HG02610 (cell line): ENCODE data around the gene GLG1.
"Not testable (repeated sequence)": the region's sequence is repeated elsewhere in the genome, so short reads cannot be mapped to it uniquely, and the experiment has no call there.

Experiments used
- ATAC-seq: cut with Tn5 transposase; IDR thresholded peaks from one replicate; pipeline ENCODE4 v1.9.1; 2021; ENCODE audit warnings: mild to moderate bottlenecking, moderate library complexity; ENCODE audit not compliant: unreplicated experiment

Gene GLG1

DNA sequence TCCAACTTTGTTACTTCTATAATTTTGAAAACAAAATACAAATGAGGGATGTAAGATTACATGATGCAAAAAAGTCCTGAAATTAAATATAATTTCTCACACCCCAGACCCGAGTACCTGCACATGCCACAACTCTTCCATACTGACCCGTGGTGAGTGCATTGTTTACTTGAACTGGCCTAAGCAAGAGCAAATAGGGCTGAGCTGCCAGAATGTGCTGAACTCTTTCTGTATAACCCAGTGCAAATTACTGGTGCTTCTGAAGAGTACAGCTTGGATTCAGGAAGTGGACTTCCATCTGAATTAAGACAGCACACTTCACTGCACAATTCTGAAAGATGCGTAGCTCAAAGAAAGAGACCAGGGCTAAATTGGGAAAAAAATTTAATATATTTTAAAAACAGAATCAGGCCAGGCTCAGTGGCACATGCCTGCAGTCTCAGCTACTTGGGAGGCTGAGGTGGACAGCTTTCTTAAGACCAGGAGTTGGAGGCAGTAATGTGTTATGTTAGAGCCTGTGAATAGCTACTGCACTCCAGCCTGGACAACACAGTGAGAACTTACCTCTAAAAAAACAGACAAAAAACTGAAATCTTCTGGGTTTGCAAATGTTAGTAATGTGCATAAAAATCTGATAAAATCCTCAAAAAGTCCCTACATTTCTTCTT lies 63.9 kb downstream of the GLG1 start:
- not testable (repeated sequence) for ATAC-seq

DNA sequence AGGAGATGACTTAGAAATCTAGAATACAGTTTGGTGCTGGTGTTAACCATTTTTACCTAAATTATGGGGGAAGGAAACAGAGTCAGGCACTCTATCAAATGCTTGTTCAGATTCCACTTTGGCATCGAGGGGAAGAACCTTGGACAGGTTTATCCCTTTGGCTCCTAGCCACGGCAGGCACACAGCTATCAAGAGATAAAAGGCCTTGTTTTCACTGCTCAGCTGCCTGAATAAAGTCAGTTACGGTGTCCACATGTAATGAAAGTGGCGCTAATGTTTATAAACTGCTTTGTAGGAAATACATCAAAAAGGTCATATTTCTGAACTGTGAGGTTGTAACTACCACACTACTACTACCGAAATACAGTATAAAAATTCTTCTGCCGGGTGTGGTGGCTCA lies 66.3 kb downstream of the GLG1 start:
- ATAC-seq: not testable (repeated sequence)

DNA sequence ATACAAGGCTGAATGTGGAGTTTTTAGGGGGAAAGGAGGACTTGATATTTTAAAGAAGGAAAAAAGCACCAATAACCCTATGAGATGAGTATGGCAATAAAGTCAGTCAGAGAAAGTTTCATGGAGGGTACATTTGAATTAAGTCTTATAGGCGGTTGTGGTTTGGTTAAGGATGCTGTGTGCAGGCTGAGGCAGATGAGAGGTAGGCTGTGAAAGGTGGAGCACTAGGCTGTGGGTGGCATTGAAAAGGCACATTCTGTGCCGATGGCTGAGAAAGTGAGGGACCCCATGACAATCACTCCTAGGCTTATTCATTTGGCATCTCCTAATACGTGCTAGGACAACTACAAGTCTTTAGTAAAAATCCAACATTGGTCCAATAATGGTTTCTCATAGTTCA lies 68.1 kb downstream of the GLG1 start:
- not testable (repeated sequence) for ATAC-seq

DNA sequence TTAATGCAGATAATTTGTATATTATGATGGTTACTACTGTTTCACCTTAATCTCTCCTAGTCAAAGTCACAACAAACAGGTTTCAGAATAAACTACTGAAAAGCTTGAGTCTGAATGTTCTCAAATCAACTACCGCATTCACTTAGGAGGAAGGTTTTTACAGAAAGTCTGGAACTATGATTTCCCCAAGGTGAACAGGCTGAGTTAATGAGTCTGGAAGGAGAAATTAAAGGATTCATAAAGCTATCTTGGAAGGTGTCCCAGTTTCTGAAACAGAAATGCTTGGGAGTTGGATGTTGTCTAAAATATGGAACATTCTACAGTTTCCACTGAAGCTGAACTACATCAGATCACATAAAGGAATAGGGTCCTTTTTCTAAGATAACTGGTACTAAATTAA lies 69.2 kb downstream of the GLG1 start:
- not testable (repeated sequence) for ATAC-seq

DNA sequence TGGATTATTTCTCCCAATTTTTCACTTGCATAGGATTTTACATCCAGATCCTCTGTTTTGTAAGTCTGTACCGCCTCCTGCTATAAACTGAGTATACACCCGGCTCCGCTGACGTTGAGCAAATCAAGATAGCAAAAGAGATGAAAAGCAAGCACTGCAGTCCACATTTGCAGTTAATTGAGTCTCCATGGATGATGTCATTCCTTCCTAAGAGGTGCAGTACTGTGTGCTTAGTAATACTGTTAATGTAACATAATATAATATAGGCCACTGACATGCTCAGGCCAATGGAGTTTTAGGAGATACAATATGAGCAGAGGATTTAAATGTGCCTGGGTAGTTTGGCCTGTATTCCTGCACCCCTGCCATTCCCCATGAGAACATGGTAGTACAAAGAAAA lies 72.3 kb downstream of the GLG1 start:
- ATAC-seq: not testable (repeated sequence)

DNA sequence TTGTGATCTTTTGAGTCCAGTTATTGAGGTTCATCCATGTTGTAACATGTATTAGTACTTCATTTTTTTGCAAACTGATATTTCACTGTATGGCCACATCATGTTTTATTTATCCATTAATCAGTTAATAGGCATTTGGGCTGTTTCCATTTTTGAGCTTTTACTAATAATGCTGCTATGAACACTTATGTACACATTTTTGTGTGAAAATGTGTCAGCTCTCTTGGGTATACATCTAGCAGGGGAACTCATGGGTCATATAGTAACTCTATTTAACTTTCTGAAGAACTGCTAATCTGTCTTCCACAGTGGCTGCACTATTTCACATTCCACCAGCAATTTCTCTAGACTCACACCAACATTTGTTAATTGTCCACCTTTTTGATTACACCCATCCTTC lies 82.0 kb downstream of the GLG1 start:
- ATAC-seq: no peak

DNA sequence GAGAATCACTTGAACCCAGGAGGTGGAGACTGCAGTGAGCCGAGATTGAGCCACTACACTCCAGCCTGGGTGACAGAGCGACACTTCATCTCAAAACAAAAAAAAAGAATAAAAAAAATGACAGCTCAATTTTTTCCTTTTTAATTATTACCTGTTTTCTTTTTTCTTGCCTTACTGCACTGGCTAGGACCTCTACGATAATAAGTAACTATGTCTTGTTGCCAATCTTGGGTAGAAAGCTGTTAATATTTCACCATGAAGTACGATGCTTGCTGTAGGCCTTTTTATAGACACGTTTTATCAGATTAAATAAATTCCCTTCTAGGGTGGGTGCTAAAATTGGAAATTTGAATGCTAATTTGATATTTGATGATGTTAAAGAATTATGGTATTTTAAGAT lies 82.8 kb downstream of the GLG1 start:
- ATAC-seq: no peak

DNA sequence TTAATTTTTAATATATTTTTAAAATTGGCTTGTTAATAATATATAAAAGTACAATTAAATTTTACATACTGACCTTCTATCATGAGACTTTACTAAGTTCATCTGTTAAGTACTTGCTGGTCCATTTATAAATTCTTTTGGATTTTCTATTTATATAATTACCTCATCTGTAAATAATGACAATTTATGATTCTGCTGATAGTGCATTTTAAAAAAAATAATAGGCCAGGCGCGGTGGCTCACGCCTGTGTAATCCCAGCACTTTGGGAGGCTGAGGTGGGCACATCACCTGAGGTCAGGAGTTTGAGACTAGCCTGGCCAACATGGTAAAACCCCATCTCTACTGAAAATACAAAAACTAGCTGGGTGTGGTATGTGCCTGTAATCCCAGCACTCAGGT lies 83.2 kb downstream of the GLG1 start:
- ATAC-seq: not testable (repeated sequence)

DNA sequence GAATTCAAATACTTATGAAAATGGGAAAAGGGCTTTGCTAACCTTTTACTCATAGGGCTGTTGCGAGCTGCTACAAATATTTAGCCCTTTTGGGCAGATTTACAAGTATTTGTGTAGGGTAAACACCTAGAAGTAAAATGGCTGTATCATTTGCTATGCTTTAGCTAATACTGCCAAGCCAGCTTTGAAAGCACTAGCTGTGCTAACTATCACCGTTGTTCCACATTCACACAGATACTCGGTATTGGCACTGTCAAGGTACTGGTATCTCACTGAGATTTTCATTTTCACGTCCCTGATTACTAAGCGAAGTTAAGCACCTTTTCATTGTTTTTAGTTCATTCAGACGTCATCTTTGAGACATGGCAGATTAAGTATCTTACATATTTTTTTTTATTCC lies 84.8 kb downstream of the GLG1 start:
- ATAC-seq: no peak

DNA sequence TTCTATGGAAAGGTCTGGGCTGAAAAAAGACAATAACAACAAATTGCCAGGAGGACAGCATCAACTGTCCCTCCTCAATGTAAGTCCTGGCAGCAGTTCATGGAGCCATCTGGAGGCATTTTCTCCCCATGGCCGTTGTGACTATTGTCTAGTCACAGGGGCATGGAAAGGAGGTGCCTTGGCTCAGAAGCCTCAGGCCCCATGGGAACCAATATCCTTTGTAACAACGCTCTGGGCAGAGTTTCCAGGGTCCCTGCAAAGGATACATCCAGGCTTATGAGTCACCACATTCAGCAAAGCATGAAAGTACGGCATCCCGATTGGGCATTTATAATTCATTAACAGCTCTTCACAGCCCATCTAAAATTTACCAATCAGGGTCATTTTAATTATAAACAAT lies 85.2 kb downstream of the GLG1 start:
- no peak for ATAC-seq

DNA sequence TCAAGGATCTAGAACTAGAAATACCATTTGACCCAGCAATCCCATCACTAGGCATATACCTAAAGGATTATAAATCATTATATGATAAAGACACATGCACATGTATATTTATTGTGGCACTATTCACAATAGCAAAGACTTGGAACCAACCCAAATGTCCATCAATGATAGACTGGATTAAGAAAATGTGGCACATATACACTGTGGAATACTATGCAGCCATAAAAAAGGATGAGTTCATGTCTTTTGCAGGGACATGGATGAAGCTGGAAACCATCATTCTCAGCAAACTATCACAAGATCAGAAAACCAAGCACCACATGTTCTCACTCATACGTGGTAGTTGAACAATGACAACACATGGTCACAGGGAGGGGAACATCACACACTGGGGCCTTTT lies 88.0 kb downstream of the GLG1 start:
- ATAC-seq: not testable (repeated sequence)

DNA sequence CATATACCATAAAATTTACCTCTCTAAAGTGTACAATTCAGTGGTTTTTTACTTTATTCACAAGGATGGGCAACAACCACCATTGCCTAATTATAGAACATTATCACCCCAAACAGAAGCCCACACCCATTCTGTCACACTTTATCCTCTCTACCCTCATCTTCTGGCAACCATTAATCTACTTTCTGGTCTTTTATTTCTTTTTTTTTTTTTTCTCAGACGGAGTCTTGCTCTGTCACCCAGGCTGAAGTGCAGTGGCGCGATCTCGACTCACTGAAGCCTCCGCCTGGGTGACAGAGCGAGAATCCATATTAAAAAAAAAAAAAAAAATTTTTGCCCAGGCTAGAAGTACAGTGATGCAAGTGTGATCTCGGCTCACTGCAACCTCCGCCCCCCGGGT lies 95.0 kb downstream of the GLG1 start:
- ATAC-seq: no peak

DNA sequence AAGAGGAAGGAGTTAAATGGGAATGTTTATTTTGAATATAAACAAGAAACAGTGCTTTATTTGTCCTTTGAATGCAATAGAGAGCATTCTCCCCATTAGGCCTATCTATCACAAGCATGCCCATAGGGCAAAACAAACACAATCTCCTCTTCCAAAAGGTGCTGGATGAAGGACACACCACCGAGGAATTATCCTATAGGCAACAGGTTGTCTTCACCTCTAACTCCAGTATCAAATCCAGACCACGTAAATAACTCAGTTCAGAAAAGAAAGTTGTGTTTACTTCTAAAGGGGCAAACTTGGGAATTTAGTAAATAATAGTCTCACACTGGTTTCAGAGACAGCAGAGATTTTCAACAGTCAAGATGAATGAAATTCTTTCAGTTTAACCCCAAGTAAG lies 101.9 kb downstream of the GLG1 start:
- no peak for ATAC-seq

DNA sequence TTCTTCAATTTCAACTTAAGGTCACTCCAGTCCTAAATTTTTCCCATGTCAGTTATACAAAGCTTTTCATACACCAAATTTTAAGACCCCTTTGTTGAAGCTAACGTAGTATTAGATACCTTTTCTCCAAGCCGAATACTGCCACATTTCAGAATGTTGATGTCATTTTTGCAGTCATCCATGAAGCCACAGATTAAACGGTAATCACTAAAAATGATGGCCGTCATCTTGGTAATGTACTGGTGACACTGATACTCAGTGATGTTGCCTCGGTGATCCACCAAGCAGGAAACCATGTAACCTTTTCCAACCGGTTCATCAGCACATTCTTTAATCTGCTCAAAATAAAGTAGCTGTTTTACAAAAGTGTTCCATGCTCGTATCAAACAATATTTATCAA lies 103.5 kb downstream of the GLG1 start:
- ATAC-seq: no peak

DNA sequence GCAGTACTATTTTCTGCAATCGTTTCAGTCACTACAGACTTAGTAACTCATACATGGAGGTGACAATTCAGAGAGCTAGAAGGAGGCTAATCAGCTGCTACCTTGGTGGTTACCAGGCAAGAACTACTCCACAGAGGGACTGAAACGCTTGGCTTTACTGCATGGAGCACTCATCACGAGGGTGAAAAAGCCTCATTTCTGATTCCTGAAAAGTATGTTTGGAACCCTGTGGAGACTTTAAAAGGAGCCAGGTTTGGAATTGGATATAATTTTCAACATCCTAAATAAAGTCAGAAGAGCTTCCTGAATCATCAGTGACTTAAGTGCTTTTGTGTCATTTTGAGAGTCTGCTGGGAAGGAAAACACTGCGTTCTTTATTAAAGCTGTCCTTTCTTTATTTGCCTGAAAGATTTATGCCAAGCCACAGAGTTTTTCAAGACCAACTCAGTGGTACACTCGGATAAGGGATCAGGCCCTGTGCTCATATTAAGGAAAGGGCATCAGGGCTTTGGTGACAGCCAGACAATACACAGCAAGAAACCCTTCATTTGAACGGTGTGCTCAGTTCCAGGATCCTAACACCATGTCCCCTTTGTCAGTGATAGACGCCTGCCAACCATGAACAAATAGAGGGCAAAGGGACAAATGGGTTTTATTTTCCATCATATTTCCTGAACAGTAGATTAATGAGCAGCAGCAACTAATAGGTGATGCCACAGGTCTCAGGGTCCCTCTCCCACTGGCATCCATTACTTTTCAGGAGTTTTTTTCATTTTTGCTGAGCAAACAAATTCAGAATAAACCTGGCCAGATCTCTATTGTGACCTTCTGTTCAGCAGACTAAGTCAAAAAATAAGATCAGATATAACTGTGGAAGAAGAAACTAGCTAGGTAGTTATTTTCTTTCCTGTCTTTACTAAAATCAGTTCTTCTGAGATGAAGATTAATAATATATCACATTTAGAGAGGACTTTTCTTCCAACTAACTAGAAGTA lies 105.1 kb downstream of the GLG1 start:
- no peak for ATAC-seq

DNA sequence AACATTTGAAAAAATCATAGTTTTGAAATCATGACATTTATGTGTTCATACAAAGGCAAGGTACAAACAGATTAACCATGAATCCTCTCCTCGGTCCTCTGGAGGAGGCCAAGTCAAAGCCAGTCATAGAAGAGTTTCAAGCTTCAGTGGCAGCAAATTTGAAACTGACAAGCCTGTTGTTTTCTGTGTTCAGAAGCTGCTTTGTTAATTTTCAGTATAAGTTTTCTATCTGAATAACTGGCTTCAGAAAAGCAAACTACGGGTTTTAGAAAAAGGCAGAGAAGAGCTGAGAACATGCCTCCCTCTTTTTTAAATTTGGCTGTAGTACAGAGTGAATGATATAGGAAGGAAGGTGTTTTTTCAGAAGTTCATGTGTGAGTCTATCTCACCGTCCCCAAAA lies 106.0 kb downstream of the GLG1 start:
- ATAC-seq: no peak

DNA sequence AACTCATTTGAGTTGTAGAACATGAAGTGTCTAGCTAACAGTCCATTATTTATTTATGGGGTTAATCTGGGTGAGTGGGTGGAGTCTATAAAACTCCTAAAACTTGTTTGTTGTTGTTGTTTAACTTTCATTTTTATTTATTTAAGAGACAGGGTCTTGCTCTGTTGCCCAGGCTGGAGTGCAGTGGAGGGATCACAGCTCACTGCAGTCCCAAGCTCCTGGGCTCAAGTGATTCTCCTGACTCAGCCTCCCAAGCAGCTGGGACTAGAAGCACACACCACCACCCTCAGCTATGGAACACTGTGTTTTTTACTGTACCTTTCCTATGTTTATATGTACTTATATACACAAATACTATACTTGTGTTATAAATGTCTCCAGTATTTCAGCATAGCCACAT lies 107.8 kb downstream of the GLG1 start:
- no peak for ATAC-seq

DNA sequence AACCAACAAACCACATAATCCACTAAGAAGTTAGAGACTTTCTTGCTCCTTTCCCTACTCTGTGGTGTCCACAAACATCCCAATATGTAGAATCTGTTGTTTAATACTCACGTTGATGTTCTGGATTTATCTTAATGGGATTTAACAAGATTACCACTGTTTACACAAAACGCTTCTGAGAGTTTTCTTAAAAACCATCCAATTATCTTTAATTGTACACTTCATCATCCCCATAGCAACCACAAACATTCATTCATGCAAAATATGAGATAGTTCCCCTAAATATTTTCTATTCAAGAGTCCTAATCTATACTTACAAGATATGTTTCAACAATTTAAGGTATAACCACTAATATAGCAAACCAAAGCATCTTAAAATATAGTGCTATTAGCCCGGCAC lies 109.2 kb downstream of the GLG1 start:
- ATAC-seq: no peak

DNA sequence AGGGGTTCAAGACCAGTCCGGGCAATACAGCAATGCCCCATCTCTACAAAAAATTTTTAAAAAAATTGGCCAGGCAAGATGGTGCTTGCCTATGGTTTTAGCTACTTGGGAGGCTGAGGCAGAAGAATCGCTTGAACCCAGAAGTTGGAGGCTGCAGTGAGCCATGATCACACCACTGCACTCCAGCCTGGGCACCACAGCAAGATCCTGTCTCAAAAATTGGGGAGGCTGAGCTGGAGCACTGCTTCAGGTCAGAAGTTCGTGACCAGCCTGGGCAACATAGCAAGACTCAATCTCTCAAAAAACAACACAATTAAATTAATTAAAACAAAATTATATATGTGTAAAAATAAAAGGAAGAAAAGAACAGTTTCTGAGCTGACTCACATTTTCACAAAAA lies 110.9 kb downstream of the GLG1 start:
- no peak for ATAC-seq

DNA sequence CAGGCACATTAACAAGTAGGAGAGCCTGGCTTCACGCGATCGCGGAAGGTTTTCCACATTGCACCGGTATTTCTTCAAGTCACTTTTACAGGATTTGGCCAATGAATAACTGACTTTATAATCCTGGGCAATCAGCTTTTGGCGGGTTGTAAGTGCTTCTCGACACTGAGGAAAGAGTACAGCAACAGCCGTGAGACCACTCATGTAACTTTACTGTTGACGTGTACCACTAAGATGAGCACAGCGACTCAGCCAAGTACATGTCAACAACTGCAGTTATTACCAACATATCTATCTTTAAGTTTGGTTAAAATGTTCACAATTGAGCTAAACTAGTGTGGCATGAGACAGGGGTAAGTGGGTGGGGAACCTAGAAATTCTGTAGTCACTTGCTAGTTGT lies 113.9 kb downstream of the GLG1 start:
- no peak for ATAC-seq

DNA sequence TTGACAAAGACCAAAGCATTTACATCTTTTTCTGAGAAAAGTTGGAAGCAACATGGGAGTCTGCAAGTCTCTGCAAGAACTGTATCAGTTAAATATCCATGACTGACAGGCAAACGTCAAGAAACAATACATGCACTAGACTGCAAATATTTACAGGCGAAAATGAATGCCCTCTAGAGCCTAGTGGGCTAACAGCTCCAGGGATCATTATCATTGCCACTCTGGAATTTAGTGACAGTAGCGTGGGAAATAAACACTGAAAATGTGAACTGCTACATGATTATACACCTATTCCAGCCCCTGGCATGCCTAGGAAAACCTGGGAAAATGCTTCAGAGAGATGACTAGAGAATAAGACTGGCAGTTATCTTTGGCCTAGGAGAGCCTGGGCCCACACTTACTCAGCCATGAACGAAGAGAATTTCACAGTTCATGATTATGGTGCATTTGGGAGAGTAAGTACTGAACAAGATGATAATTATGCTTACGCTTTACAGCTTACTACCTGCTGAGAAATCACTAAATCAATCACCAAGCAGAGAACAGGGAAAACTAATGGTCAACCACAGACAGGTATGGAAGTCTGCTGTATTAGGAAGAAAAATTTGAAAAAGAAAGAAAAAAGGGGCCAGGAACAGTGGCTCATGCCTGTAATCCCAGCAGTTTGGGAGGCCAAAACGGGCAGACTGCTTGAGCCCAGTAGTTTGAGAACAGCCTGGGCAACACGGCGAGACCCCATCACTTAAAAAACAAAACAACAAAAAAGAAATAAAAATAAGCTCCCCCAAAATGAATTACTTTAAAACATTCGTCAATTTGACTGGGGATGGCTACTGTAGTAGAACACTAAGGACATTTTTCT lies 119.0 kb downstream of the GLG1 start:
- ATAC-seq: no peak
